NCI-H82 treated with DMSO at 0.1 percent for 48 hours (cell line): Measurements from ENCODE around the gene DIAPH3.

Experiments used
- DNase-seq: peaks from one replicate; lab custom pipeline; 2025; ENCODE audit not compliant: unreplicated experiment; lab: John Stamatoyannopoulos, UW

Gene DIAPH3

GRCh38 chr13:59734393-59734792 lies 429.3 kb downstream of the DIAPH3 start:
- DNase-seq = peak; percentile 93

GRCh38 chr13:59733744-59734143 lies 430.0 kb downstream of the DIAPH3 start:
- no peak for DNase-seq

- no peak for DNase-seq
Measured at GRCh38 chr13:59730026-59730425, 433.7 kb downstream of the DIAPH3 start.

- peak; percentile 21 for DNase-seq
Measured at GRCh38 chr13:59728896-59729545, 434.7 kb downstream of the DIAPH3 start.

- DNase-seq = no peak
Measured at GRCh38 chr13:59721926-59722910, 441.5 kb downstream of the DIAPH3 start.

- no peak for DNase-seq
Measured at GRCh38 chr13:59715611-59716010, 448.1 kb downstream of the DIAPH3 start.

- DNase-seq = no peak
Measured at GRCh38 chr13:59710996-59711701, 452.6 kb downstream of the DIAPH3 start.

- DNase-seq = no peak
Measured at GRCh38 chr13:59710416-59710815, 453.3 kb downstream of the DIAPH3 start.

- DNase-seq = no peak
Measured at GRCh38 chr13:59706101-59706976, 457.4 kb downstream of the DIAPH3 start.

- DNase-seq = peak; percentile 59
Measured at GRCh38 chr13:59702269-59702668, 461.5 kb downstream of the DIAPH3 start.

- no peak for DNase-seq
Measured at GRCh38 chr13:59701261-59701660, 462.5 kb downstream of the DIAPH3 start.

- no peak for DNase-seq
Measured at GRCh38 chr13:59700281-59700680, 463.4 kb downstream of the DIAPH3 start.

- no peak for DNase-seq
Measured at GRCh38 chr13:59696271-59696670, 467.5 kb downstream of the DIAPH3 start.

GRCh38 chr13:59691501-59692066 lies 472.1 kb downstream of the DIAPH3 start:
- DNase-seq = no peak

- no peak for DNase-seq
Measured at GRCh38 chr13:59690857-59691500, 472.7 kb downstream of the DIAPH3 start.

- no peak for DNase-seq
Measured at GRCh38 chr13:59689057-59689456, 474.7 kb downstream of the DIAPH3 start.

- DNase-seq = peak; percentile 43
Measured at GRCh38 chr13:59686798-59687394, 476.8 kb downstream of the DIAPH3 start.

GRCh38 chr13:59684105-59684504 lies 479.6 kb downstream of the DIAPH3 start:
- peak; percentile 95 for DNase-seq

GRCh38 chr13:59681636-59682311 lies 482.0 kb downstream of the DIAPH3 start:
- peak; percentile 73 for DNase-seq
